ENCODE measurements around the gene SCAMP4.

GRCh38 chr19:1874554-1875185 is 30.5 kb upstream of the SCAMP4 start:
- TF ChIP-seq FOXM1 (CRISPR knock-in tag; IDR thresholded peaks at IDR 0.05) (no peak), EZH2 (conservative IDR thresholded peaks at IDR 0.05; ENCODE audit: low read depth, low read length) (no peak), CENPT (CRISPR knock-in tag; IDR thresholded peaks at IDR 0.05; ENCODE audit: low read depth) (no peak), NFIC (IDR thresholded peaks at IDR 0.05; ENCODE audit: low read length) (no peak), NFE2L2 (IDR thresholded peaks at IDR 0.05; ENCODE audit: low read length) (no peak), TARDBP (CRISPR knock-in tag; IDR thresholded peaks at IDR 0.05) (no peak), ZBTB1 (CRISPR knock-in tag; IDR thresholded peaks at IDR 0.05; ENCODE audit: borderline replicate concordance) (no peak)

Data from HepG2 (cell line).